GM21367 (cell line): ENCODE data around the gene RPSA.
"Not testable (repeated sequence)": the region's sequence is repeated elsewhere in the genome, so short reads cannot be mapped to it uniquely, and the experiment has no call there.

Experiments used
- ATAC-seq: cut with Tn5 transposase; IDR thresholded peaks from one replicate; pipeline ENCODE4 v1.9.1; 2021; ENCODE audit not compliant: unreplicated experiment

RPSA gene

DNA sequence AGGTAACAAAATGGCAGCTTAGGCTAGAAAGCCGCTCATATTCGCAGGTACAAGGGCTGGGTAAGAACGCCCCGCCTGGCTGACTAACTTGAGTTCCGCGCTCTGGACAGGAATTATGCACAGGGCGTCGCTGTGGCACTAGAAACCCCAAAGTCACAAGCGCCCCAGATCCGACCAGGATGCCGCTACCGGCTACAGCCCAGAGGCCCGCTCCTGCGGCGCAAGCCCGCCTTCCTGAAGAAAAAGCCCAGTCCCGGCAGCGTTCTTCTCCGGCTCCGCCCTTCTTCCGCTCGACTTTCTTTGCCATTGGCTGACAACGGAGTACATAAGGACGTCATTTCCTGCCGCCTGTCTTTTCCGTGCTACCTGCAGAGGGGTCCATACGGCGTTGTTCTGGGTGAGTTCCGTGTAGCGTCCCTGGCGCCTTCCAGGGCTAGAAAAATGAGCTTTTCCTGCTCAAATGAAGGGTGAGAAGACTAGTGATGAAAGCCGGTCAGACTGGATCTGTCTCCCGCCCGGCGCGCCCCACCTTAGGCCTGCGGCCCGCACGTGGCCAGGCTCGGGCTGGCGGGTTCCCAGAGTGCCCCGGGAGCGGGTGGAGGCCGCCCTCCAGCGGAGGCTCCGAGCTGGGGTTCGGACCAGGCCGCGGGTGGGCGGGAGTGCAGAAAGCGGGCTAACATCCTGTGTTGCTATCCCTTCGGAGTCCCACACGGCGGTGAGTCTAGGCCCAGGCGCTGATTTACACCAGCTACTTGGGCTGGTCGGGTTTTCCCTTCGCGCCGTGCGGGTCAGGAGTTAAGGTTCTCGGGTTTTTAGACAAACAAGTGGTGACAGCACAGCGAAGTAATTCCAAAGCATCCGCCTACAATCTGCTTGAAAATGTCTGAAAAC, at the start of gene RPSA:
Gene RPSA (plus strand): TSS at position 353 of the 891 bp plus-strand sequence. CDS start 934 bp downstream, outside the sequence.
- peak; percentile 88 for ATAC-seq

DNA sequence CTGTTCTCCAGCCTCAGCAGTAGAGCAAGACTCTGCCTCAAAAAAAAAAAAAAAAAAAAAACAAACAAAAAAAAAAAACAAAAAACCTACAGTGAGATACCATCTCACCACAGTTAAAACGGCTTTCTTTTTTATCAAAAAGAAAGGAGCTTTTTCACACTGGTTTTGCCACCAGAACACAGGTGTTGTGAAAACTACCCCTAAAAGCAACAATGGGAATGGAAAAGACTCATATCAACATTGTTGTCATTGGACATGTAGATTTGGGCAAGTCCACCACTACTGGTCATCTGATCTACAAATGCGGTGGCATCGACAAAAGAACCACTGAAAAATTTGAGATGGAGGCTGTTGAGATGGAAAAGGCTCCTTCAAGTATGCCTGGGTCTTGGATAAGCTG, 48.2 kb upstream of the RPSA start:
- ATAC-seq = no peak

- ATAC-seq = no peak
Observed at GRCh38 chr3:39361252-39361927, 45.1 kb upstream of the RPSA start.

GRCh38 chr3:39362192-39362591, 44.3 kb upstream of the RPSA start:
- no peak for ATAC-seq

- no peak for ATAC-seq
Observed at GRCh38 chr3:39362812-39363211, 43.7 kb upstream of the RPSA start.

- not testable (repeated sequence) for ATAC-seq
Observed at GRCh38 chr3:39370450-39370849, 36.1 kb upstream of the RPSA start.

DNA sequence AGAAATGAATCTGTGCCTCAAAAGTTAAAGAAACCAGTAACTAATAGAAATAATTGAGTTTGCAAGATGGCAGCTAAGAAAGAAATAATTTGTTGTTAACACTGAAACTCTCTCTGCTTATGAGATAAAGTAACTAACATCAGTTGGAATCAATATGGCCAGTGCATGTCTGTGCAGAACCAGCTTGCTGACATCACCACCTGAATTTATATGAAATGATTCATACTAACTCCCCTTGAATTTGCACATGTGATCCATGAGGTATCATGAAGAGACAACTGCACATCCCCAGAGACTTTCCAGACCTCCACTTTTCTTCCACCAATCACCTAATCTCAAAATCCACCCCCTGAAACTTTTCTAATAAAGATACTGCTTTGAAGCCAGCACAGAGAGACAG, 33.7 kb upstream of the RPSA start:
- ATAC-seq = no peak

DNA sequence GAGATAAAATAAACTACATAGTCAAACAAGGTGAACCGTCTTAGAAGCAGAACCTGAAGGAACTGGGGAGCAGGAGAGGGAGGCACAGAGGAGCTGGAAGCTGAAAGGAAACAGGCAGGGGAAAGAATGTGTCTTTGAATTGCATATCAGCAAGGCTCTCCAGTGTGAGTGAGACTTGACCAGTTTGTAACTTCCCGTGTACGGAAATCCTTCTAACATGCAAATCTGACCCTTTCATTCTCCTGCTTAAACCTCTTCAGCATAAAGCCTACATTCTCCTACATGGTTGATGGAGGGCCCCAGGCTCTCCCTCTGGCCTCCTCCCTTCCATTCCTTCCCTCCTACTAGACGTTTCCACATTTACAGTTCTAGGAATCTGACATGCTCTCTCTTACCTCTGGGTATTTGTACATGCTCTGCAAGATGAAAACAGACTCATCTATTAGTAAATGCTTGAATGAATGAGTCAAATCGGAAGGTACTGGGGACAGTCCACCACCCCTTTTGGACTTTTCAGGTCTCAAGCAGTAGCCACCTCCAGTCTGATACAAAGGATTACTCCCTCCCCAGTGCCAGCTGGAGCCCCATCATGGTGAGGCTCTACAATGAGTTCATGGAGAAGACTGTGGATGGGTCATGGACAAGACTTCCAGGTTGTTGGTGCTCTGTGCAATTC, 29.4 kb upstream of the RPSA start:
- ATAC-seq = no peak

DNA sequence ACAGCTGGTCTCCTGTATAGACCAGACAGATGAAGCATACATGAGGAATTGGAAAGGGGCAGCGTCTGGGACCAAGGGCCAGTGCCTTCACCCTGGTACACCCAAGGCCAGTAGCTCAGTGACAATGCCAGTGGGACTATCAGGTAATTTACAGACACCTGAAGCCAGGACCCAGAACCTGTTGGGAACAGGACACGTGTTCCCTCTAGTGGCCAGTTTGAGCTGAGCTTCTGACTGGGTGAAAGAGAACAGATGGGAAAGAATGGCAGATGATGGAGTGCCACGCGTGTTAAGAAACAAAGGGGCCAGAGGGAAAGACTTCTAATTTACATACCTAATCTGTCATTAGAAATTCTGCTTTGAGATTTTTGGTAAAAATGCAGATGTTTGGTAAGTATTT, 28.4 kb upstream of the RPSA start:
- no peak for ATAC-seq

DNA sequence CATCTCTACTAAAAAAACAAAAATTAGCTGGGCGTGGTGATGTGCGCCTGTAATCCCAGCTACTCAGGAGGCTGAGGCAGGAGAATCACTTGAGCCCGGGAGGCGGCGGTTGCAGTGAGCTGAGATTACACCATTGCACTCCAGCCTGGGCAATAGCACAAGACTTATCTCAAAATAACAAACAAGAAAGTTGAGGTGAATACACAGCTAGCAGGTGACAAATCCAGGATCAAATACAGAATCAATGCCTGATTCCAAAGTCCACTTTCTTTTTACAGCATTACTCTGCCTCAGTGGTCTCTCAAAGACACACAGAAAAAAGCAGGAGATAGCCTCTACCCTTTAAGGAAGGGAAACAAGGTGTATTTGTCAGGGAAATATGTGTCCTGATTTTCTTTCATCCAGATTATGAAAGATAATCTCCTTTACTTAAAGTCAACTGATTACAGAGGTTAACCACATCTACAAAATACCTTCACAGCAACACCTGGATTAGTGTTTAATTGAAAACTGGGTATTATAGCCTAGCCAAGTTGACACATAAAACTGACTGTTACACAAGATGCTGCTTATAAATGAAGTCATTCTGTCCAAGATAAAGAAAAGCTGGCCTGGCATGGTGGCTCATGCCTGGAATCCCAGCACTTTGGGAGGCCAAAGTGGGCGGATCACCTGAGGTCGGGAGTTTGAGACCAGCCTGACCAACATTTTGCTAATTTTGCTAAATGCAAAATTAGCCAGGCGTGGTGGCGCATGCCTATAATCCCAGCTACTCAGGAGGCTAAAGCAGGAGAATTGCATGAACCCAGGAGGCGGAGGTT, 27.4 kb upstream of the RPSA start:
- ATAC-seq = no peak

DNA sequence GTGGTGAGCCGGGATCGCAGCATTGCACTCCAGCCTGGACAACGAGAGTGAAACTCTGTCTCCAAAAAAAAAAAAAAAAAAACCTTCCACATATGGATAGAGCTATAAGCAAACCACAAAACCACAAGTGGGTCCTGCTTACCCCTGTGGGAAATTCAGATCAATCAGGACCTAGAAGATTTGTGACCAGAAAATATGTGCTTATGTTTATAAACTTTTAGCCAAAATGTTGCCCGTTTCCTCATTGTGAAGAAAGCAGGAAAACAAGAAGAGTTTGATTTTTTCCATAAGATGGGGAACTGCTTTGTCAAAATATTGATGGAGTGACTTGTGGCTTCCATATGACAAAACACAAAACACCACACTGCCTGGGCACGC, 26.8 kb upstream of the RPSA start:
- no peak for ATAC-seq

GRCh38 chr3:39381432-39381831, 25.1 kb upstream of the RPSA start:
- ATAC-seq = no peak

- peak; percentile 58 for ATAC-seq
Observed at GRCh38 chr3:39383045-39383880, 23.3 kb upstream of the RPSA start, which contains the start of gene SLC25A38. SLC25A38 (plus strand) TSS chr3:39383370; CDS start chr3:39383725, 355 bp downstream.

DNA sequence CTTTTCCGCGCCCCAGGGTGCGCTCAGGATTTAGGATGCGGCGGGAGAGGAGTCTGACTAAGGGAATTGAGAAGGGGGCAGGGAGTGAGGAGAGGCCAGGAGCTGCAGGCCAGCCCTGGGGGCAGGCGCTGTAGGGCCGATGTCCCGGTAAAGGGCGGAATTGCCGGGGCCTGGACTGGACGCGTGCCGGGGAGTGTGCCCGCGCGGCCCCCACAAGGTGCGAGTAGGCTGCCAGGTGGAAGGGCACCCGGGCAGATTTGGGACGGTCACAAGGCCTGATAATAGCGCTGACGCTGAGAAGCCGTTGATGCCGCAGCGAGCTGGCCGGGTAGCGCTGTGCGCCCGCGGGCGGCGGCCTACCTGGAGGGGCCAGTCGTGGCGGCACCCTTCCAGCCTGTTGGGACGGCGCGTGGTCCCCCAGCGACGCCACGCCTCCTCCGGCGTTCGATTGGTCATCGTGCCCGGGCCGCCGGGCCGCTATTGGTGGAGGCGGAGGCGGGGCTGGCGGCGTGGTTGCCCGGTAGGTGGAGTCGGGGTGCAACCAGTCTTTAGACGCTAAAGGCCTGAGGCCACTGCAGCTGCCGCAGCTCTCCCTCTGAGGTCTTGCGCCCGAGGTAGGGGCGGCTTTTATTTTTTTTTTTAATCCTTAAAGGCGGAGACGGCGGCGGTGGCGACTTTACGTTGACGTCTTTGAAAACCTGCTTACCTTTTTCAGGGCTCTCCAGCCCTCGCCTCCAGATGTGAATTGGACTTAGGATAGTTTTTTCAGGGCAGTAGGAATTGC, 22.4 kb upstream of the RPSA start:
- ATAC-seq = peak; percentile 67

- ATAC-seq = no peak
Observed at GRCh38 chr3:39384665-39385000, 21.9 kb upstream of the RPSA start.

DNA sequence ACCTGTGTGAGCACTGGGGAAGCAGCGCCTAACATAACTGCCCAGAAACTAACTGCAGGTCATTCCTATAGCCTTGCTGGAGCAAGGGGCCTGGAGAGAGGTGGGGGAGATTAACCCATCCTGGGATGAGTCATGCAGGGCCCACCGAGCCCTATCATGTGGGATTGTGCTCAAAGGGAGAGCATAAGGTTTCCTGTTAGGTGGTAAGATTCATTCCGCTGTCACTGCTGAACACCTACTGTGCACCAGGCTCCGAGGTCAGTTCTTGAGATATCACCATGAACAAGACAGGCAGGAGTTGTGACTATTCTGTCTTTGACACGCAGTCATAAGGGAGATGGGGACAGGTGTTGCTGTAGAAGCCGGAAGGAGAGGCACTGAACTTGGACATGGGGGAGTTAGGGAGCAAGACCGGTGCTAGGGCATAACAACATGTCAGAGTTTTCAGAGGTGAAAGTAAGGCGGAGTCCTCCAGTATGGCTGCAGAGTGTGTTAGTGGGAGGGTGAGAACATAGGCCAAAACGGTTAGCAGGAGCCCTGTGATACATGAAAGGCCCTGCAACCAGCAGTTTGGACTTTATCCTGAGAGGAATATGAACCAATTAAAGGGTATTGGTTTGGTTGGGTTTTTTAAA, 20.9 kb upstream of the RPSA start:
- ATAC-seq = no peak

DNA sequence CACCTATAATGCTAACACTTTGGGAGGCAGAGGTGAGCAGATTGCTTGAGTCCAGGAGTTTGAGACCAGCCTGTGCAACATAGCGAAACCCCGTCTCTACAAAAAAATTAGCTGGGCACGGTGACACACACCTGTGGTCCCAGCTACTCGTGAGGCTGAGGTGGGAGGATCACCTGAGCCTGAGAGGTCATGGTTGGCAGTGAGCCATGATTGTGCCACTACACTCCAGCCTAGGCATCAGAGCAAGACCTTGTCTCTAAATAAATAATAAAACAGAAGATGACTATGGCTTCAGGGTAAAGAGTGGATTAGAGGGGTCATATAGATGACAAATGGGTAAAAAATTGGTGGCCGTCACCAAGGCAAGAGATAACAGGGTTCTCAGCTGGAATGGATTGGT, 20.2 kb upstream of the RPSA start:
- no peak for ATAC-seq

DNA sequence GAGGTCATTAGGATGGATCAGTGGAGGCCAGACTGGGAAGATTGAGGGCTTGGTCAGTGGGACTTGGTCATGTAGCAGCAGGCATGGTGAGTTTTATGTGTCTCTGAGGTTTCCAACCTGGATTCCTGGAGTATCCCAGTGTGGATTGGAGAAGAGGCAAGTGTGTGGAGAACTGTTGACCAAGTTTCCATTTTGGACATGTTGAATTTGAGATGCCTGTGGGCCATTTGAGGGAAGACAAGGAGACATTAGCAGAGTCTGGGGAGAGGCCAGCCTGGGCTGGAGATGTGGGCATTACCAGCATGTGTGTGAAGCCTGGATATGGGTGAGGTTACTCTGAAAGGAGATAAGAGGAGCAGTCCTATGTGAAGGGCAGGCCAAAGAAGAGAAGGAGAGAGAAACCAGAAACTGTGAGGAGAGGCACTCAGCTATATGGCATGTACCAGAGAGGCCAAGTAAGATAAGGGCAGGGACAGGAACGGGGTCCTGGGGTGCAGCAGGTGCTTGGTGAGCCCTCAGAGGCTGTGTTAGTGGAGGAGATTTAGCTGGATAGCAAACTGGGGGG, 19.0 kb upstream of the RPSA start:
- ATAC-seq = no peak
